Dermis microvascular lymphatic vessel endothelial cell (primary cell): ENCODE measurements around the gene RBM10. TPM values are rescaled to one million over a fixed set of nuclear protein-coding genes. Genes with fewer than 3 reads are reported as not detected.

Experiments
- DNase-seq, 2 donors: peaks; one replicate each; pipeline versions ENCODE4 v3.0.0 to v3.0.0-alpha.2; 2010; ENCODE audit warnings: low read depth in 2 of 2
- total RNA-seq: library from RNA; depleted of rRNA; stranded (reverse); fragments of >200 nt; gene quantifications from 2 replicates; pipeline ENCODE4 v1.2.1, GENCODE V29; 2014

RBM10 gene
- total RNA-seq, 1 donor from 2014 or later, result 38.4 TPM

DNA sequence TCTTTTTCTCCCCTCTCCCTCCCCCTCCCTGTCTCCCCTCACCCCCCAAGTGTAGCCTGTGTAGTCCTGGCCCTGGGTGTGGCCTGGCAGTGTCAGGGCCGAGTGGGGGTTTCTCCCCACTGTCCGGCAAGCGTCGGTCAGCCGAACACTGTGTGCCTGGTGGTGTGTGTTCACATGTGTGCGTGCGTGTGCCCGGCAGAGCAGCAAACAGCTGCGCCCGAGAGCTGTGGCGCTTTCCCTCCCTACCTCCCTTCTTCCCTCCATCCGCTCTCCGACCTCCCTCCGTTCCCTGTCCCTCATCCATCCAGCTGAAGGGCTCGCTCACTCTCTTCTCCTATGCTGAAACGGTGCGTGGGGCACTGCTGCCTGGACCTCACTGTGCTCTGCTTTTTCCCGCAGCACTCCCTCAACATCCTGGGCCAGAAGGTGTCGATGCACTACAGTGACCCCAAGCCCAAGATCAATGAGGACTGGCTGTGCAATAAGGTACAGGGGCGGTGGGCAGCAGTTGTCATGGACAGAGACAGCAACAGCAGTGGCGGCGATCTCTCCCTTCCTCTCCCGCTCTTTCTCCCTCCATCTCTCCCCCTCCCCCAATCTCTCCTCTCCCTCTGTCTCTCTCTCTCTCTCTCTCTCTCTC, 31.2 kb downstream of the RBM10 start:
- DNase-seq, result no peak

DNA sequence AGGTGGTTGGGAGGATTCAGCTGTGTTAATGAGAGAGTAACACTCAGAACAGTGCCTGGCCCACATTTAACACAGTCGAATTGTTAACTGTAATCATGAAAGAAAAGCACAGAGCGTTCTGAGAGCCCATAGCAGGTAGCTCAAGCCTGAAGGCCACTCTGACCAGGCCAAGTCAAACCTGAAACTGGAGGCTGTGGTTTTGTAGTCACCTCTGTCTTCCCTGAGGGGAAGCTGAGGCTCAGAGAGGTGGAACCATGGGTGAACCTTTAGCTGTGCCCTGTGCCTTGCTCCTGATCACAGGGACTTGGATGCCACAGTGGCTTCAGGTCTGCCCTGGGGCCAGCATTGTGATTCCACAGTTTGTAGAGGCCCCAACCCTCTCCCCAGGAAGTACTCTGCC, 32.1 kb downstream of the RBM10 start:
- no peak for DNase-seq

- no peak for DNase-seq
Measured at GRCh38 chrX:47178337-47178736, 33.3 kb downstream of the RBM10 start.

GRCh38 chrX:47179221-47179927, 34.4 kb downstream of the RBM10 start:
- no peak for DNase-seq

DNA sequence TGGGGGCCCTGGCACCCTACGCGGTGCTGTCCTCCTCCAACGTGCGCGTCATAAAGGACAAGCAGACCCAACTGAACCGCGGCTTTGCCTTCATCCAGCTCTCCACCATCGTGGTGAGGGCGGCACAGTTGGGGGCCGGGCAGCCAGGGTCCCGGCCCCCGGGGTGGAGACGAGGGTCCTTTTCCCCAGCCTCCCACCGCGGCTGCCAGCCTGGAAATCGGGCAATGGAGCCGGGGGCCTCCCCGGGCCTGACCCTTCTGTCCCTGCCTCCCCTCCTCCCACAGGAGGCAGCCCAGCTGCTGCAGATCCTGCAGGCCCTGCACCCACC, 34.9 kb downstream of the RBM10 start:
- DNase-seq, result no peak

GRCh38 chrX:47180346-47180745, 35.3 kb downstream of the RBM10 start:
- no peak for DNase-seq

GRCh38 chrX:47181301-47181700, 36.3 kb downstream of the RBM10 start:
- DNase-seq, result no peak

DNA sequence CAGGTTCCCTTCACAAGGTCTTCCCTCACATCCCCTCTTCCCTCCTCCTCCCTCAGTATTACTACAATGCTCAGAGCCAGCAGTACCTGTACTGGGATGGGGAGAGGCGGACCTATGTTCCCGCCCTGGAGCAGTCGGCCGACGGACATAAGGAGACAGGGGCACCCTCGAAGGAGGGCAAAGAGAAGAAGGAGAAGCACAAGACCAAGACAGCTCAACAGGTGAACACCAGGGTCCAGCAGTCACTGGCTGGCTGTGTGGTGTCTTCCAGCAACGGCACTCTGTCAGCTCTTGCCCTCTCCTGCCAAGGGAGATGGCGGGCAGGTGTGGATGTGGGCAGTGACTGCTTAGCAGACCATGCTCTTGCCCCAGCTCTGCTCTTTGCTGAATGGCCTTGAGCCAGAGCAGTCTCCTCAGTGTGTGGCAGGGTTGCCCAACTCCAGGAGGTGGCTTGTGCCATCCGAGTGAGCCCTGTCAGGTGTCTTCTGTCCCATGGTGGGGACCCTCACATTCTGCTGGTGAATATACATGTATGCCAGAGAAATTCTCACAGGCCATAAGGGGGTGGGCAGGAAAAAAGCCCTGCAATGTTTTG, 37.2 kb downstream of the RBM10 start:
- no peak for DNase-seq

DNA sequence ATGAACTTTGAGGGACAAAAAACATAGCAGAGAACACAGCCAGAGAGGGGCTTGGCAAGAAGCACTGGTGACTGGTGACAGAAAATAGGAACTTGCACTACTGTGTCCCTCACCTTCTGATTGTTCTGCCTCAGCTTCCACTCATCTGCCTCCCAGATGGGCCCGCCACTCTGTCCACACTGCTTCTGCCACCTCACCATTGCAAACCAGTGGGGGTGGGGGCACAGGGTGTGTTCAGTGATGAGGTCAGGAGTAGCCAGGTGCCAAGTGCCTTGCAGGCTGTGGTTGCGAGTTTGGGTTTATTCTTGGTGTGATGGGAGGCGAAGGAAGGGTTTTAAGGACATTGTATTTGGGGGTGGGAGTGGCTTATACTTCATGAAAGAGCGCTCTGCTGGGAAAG, 39.5 kb downstream of the RBM10 start:
- DNase-seq, result no peak

DNA sequence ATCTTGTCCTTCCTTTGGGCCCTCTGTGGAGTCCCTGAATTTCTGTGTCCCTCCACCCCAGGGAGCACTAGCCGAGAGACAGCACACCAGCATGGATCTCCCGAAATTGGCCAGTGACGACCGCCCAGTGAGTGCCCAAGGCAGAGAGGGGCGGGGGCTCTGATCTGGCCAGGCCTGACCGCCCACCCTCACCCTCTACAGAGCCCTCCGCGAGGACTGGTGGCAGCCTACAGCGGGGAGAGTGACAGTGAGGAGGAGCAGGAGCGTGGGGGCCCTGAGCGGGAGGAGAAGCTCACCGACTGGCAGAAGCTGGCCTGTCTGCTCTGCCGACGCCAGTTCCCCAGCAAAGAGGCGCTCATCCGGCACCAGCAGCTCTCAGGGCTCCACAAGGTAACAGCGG, 40.2 kb downstream of the RBM10 start:
- no peak for DNase-seq

- no peak for DNase-seq
Measured at GRCh38 chrX:47186096-47186740, 41.2 kb downstream of the RBM10 start.

GRCh38 chrX:47187106-47187677, 42.2 kb downstream of the RBM10 start:
- DNase-seq, result no peak

DNA sequence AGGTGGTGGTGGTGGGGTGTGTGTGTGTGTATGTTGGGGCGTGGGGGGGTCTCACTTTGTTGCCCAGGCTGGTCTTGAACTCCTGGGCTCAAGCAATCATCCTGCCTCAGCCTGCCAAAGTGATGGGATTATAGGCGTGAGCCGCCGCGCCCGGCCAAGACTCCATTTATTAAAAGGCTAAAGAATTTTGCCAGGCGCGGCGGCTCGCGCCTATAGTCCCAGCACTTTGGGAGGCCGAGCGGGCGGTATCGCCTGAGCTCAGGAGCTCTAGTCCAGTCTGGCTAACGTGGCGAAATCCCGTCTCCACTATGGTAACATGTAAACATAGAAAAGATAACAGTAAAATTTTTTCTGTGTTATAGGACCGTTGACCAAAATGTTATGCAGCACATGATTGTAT, 44.9 kb downstream of the RBM10 start:
- no peak for DNase-seq

DNA sequence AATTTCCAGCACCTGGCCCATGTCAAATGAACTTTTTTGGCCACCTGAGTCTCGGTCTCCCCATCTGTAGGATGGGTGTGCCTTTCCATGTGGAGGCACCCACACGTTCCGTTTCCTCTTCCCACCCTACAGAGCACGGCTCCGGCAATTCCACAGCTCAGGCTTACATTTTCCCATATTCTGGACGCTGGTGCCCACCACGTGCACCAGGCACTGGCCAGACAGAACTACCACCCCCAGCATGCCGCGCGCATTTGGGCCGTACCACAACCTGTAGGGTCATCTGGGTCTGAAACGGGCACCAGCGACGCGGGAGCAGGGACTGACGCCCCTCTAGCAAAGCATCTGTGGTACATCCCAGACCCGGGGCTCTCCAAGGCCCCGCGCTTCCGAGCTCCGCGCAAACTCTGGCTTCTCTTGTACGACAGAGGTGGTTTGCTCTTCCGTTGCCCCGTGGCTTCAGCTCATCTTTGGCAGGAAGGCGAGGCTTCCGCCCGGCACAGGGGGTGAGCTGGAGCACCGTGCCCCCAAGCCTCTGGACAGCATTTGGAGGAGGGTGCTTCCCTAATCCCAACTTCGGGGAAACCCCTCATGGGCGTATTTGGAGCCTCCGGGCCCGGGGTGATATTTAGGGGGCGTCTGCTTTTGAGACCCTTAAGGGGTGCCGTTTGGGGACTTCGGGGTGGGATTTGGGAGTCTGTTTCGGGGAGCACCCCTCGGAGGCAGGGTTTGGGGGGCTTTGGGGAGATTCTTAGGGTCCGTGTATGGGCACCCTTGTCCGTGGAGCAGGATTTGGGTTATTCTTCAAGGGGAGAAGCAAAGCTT, 45.6 kb downstream of the RBM10 start:
- peak; percentile 88 to 94 for DNase-seq

DNA sequence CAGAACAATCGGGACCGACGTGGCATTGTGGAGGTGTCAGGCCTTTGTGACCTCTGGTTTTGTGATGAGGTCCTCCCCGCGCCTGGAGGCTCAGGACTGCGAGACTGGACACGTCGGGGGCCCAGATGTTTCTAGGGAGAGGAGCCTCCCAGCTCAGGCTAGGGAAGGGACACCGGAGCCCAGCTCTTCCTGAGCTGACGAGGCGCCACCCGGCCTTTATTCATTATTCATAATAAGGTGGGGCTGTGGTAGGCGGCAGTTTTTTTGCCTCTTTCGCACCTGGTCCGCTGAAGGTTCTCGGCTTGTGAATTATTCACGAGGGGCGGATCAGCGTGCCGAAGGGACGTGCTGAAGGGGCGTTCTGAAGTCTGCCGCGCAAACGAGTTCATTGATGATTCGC, 46.3 kb downstream of the RBM10 start:
- DNase-seq, result peak in 1 of 2 donors; percentile 14

- no peak for DNase-seq
Measured at GRCh38 chrX:47191806-47192401, 46.9 kb downstream of the RBM10 start.

DNA sequence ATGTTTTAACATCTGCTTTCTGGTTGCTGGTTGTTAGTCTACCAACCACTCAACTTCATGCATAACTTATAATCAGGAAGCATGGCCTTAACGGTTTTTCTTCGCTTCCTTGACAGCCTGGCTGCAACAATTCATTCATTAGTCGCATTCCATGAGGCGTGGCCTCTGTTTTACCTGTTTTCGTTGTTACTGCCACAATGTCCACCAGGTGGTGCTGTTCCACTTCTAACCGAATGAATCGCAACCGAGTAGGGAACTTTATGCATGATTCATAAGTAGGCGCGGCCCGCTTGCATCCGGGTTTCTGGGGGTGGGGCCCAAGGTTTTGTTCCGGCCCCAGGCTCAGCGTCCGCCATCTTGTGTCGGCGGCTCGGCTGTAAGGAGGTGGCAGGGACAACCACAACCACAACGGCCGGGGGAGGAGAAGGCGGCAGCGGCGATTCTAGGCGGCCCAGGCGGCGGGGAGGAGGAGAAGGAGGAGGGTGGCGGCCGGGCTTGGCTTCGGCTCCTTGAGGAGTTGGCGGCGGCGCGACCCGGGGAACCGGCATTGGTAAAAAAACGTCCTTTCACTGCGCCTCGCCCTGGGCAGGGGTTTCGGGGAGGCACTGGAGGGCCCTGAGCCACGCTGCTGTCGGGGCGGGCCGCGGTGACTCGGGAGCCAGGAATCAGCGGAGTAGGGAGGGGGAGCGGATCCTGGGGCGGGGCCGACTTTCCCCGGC, 48.6 kb downstream of the RBM10 start, which contains the start of gene UBA1:
Gene UBA1, plus strand, starts transcription at position 355 of the 719 bp plus-strand sequence. CDS start 4,974 bp downstream, outside the sequence.
- peak; percentile 93 to 96 for DNase-seq

GRCh38 chrX:47194194-47194787, 49.3 kb downstream of the RBM10 start:
- no peak for DNase-seq

DNA sequence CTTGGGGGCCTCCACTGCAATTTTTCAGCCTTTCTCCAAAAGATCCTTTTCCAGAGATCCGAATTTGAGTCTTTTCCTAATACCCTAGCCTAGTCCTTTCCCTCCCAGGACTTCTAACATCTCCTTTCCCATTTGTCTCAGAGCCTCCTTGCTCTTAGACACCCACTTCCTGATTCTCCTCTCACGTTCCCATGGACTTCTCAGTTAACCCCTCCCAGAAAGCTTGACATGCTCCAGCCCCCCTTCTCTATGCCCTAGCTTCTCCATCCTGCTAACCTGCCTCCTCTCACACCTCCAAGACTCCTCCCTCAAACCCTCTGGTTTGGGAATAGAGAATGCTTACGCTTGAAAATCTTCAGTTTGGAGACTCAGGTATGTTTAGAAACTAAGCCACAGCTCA, 51.1 kb downstream of the RBM10 start:
- DNase-seq, result no peak

GRCh38 chrX:47197526-47197925, 52.5 kb downstream of the RBM10 start:
- DNase-seq, result no peak
